Kidney epithelial cell (primary cell): ENCODE results near the gene AGPAT4. TPM values are rescaled to one million over a fixed set of nuclear protein-coding genes. Genes with fewer than 3 reads are reported as not detected.

Source experiments
- DNase-seq: peaks from one replicate; pipeline ENCODE4 v3.0.0-alpha.2; 2010; ENCODE audit warnings: low read depth
- H3K27me3 ChIP-seq: 2 replicates; pipeline ENCODE4 v1.6.0; 2011; ENCODE audit warnings: low read length; ENCODE audit not compliant: control insufficient read depth, insufficient read depth
- H3K36me3 ChIP-seq: 2 replicates; pipeline ENCODE4 v1.5.1; 2011; ENCODE audit warnings: low read length; ENCODE audit not compliant: control insufficient read depth, insufficient read depth
- H3K4me3 ChIP-seq: 2 replicates; pipeline ENCODE4 v1.5.1; 2011; ENCODE audit warnings: low read depth, mild to moderate bottlenecking, control low read depth, low read length
- total RNA-seq: library from RNA; depleted of rRNA; stranded (reverse); fragments of >200 nt; gene quantifications from 2 replicates; pipeline ENCODE4 v1.2.3, GENCODE V29; 2015
- TF ChIP-seq, protein P1 (sequence below): IDR thresholded peaks from 2 replicates; pipeline ENCODE4 v1.5.1; 2011; ENCODE audit warnings: mild to moderate bottlenecking, moderate library complexity, low read length, control low read depth, inconsistent platforms; ENCODE audit not compliant: insufficient read depth, poor library complexity, severe bottlenecking

AGPAT4 gene
- total RNA-seq, 1 donor from 2014 or later, result 9.6 TPM

DNA sequence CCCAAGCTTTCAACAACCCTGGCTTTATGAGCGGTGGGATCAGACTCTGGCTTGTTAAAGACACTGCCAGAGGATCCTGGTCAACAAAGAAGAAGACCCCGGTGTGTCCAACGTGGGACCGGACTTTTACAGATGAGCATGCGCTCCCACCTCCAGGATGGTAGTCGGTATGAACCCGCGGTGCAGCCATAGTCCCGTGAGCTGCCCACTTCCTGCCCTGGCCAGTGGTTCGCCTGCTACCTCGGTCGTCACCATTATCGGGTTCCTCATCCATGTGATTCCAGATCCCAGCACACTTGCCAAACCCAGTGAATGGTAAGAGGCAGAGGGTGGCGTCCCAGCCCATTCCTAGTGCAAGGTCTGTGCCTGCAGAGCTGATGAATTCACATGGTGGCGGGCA lies 112.7 kb downstream of the AGPAT4 start:
- no peak for DNase-seq
- TF ChIP-seq, protein P1, sequence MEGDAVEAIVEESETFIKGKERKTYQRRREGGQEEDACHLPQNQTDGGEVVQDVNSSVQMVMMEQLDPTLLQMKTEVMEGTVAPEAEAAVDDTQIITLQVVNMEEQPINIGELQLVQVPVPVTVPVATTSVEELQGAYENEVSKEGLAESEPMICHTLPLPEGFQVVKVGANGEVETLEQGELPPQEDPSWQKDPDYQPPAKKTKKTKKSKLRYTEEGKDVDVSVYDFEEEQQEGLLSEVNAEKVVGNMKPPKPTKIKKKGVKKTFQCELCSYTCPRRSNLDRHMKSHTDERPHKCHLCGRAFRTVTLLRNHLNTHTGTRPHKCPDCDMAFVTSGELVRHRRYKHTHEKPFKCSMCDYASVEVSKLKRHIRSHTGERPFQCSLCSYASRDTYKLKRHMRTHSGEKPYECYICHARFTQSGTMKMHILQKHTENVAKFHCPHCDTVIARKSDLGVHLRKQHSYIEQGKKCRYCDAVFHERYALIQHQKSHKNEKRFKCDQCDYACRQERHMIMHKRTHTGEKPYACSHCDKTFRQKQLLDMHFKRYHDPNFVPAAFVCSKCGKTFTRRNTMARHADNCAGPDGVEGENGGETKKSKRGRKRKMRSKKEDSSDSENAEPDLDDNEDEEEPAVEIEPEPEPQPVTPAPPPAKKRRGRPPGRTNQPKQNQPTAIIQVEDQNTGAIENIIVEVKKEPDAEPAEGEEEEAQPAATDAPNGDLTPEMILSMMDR, result no peak
- no peaks in the 10 kb centered on the region for H3K27me3 ChIP-seq

DNA sequence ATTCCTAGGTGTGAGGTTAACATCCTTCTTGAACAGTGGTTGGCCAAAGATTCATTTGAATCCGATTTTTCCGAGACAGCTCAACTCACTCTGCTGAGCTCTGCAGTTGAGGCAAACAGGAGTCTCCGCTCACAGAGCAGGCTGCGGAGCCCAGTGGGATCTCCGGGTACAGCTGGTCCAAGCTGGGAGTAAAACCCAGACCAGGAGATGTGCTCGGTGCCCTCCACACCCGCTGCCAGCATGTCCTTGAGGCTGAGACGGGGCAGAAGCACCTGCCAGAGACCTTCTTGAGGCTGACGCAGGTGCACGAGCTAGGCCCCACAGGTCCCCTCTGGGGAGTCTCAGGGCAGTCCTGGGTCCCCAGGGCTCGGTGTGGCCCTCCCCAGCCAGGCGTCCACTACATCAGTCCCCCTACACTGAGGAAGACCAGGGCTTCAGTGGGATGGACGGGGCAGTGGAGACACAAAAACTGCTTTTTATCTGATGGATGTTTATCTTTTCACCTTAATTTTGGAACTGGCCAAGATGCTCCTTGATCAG lies 119.0 kb downstream of the AGPAT4 start:
- H3K36me3 ChIP-seq, result no peaks in the 10 kb centered on the region
- H3K4me3 ChIP-seq, result no peak overlapping the region
- no peaks in the 10 kb centered on the region for H3K27me3 ChIP-seq
- TF ChIP-seq, protein P1, result no peak
- no peak for DNase-seq

More for the DNA sequence above, 112.7 kb downstream of the AGPAT4 start:
- H3K4me3 ChIP-seq, result no peak overlapping the region
- H3K36me3 ChIP-seq, result no peaks in the 10 kb centered on the region

DNA sequence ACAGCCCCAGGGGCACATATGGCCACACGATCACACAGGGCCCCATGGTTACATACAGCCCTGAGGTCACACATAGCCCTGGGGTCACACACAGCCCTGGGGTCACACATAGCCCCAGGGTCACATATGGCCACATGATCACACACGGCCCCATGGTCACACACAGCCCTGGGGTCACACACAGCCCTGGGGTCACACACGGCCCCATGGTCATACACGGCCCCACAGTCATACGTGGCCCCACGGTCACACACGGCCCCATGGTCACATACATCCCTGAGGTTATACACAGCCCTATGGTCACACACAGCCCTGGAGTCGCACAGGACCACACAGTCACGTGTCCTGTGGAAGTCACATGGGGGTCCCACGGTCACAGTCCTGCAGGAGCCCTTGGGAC lies 120.1 kb downstream of the AGPAT4 start:
- Histone ChIP-seq H3K4me3 (no peak overlapping the region), H3K27me3 (no peaks in the 10 kb centered on the region), H3K36me3 (no peaks in the 10 kb centered on the region)
- DNase-seq, result no peak
- TF ChIP-seq, protein P1, result no peak

DNA sequence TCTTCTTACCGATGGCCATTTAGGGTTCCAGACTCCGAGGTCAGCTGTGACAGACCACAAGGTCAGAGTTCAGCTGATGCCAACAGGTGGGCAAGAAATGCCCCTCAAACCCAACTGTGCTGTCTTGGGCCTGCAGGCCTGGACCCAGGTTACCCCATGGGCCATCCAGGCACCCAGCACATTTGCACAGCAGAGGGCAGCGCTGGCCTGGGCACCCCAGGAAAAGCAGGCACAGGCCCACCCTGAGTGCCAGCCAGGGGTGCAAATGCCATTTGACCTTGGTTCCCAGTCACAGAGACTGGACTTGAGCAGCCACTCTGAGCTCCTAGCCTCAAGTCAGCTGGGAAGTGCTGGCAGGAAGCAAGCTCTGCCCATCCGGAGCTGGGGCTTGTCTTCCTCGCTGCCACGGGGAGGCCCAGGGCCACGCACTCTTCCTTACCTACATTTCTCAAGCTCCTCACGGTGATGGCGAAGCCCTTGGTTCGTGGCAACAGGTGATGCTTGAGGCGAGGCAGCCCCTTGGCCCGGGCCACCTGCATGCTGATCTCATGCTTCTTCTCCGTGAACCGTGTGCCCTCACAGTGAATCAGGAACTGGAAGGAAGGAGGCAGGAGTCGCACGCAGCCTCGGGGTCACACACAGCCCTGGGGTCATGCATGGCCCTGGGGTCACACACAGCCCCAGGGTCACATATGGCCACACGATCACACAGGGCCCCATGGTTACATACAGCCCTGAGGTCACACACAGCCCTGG lies 120.8 kb downstream of the AGPAT4 start:
- H3K27me3 ChIP-seq, result no peaks in the 10 kb centered on the region
- H3K36me3 ChIP-seq, result no peaks in the 10 kb centered on the region
- TF ChIP-seq, protein P1, result peak; percentile 53
- no peak for DNase-seq
- H3K4me3 ChIP-seq, result no peak overlapping the region

DNA sequence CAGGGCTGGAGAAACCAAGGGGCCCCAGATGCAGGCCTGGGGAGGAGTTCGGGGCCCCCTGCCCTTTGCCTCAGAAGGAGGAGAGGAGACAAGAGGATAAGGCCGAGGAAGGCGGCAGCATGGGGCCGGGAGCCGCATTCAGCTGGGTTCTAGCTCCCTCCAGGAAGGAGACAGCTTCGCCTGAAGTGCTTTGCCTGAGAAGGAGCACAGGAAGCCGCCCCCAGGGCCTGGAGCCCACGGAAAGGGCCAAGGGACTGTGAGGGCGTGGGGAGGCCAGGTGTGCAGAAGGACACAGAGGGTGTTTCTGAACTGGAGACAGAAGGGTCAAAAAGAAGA lies 121.4 kb downstream of the AGPAT4 start:
- Histone ChIP-seq H3K4me3 (no peak overlapping the region), H3K36me3 (no peaks in the 10 kb centered on the region), H3K27me3 (no peaks in the 10 kb centered on the region)
- TF ChIP-seq, protein P1, result no peak
- DNase-seq, result no peak
